CMK (cell line): ENCODE data around the gene FXYD6.
"Not testable (repeated sequence)": the region's sequence is repeated elsewhere in the genome, so short reads cannot be mapped to it uniquely, and the experiment has no call there.

Experiments
- DNase-seq: peaks from one replicate; pipeline ENCODE4 v3.0.0-alpha.2; 2010; ENCODE audit warnings: low read depth

FXYD6 gene

DNA sequence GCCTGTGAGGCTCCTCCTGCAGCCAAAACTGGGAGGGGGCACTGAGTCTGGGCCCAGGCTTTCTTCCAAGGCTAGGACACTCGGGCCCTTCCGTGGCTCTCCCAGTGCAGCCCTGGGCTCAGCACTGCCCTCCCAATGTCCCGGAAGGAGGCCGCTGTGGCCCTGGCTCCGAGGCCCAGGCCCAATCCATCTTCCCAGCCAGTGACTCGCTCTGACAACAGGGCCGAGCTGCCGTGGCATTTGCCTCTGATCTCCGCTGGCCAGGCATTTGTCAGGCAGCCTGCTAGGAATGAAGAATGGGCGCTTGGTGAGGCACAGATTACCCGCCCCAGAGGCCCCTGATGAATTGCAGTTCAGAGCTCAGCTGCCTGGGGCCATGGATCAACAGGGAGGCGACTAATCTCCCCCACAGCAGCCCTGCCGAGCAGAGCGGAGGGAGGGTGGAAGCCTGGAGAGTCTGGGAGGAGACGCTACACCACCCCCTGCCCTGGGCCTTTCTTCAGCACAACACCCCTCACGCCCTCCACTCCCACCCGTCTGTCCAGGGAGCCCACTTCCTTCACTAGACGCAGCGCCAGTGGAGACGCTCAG is 60.2 kb downstream of the FXYD6 start:
- DNase-seq: no peak

DNA sequence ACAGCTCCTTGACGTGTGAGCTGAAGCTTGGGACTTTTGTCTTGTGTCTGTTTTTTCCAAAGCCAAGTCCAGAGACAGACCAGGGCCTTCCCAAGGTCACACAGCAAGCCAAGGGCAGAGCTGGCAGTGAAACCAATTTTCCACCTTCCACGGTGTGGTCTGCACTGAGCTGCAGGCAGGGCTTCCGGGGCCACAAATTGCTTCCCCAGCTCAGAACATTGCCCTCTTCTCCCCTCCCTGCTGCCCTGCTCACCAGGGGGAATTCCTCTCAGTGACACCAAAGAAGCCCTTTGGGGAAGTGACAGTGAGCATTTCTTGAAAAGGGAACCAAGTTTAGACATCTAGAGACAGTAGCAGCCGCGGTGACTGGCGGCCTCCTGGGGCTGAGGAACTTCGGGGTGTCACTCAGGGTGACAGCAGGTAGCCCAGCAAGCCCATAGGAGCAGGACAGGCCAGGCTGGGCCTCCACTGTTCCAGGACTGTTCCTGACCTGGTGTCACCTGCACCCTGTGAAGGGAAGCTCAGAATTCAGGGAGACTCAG is 61.1 kb downstream of the FXYD6 start:
- no peak for DNase-seq

- DNase-seq: no peak
Observed at GRCh38 chr11:117814766-117815261, 61.6 kb downstream of the FXYD6 start.

DNA sequence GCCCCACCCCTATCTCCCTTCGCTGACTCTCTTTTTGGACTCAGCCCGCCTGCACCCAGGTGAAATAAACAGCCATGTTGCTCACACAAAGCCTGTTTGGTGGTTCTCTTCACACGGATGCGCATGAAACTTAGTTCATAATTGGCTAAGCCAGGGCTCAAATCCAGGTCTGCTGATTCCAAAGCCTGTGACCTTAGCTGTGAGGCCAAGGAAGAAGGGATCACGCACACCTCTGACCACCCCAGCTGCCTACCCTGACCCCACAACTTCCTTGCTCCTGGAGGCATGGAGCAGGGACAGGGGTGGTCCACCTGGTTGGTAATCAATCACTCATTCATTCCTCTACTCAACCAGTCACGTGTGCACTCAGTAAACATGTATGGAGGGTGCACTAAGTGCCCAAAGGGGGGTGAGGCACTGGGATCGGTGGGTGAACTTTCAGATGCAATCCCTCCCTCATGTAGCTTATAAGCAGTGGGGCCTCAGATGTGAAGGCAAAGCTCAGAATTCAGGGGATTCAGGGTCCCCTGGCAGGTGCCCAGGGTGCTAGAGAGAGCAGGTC is 62.2 kb downstream of the FXYD6 start:
- DNase-seq: no peak

- not testable (repeated sequence) for DNase-seq
Observed at GRCh38 chr11:117810056-117810451, 66.4 kb downstream of the FXYD6 start.

DNA sequence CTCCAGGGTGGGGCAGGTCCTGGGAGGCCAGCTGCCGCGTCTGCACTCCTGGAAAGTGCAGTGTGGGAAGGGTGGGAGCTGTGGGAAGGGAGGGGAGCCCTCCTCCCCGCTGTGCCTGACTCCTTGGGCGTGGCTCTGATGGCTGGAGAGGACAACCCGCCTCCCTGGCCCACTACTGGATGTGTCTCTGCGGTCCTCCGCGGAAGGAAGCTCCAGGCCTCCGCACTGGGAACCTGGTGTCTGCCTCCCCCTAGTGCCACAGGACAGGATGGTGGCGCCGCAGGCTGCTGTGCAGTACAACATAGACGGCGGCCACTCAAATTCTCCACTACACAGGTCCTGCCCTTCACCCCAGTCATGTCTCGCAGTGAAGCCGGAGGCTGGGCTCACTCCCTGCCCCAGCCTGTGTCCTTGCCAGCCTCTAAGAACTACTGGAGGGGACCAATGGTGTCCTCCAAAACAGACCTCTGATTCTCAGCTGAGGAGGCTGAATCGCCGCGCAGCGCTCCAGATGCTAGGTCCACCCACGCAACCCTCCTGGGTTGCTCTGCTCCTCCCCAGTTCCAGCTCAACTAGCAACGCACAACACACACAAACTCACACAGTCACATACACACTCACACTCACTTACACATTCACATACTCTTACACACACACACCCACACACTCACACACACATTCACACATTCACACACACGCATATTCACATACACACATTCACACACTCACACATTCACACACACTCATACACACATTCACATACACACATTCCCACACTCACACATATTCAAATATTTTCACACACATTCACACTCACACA is 67.0 kb downstream of the FXYD6 start:
- DNase-seq: peak; percentile 76

- DNase-seq: no peak
Observed at GRCh38 chr11:117808784-117809183, 67.7 kb downstream of the FXYD6 start.

DNA sequence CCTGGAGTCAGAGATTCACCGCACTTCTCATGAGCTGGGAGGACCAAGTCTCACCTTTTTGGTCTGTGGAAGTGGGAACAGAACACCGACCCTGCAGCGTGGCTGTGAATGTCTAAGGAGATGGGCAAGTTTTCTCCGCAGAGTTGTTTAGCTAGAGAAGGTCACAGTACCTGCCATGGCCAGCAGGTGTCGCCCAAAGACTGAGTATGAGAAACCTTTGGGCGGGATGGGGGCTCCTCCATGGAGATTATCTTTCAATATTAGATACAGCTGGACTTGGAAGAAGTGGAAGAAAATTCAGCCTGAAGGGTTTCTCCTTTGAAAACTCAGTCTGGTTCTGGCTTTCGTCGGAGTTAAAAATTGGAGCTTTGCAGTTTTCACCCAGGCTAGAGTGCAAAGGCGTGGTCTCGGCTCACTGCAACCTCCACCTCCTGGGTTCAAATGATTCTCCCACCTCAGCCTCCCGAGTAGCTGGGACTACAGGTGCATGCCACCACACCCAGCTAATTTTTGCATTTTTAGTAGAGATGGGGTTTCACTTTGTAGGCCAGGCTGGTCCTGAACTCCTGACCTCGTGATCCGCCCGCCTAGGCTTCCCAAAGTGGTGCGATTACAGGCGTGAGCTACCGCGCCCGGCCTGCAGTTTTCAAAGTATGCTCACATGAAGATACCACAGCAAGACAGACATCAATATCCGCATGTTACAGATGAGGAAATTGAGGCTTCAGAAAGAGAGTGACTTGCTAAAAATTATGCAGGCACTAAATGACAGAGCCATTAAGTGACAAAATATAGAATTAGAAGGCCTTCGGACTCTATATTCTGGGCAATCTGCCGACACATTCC is 68.8 kb downstream of the FXYD6 start:
- DNase-seq: no peak

DNA sequence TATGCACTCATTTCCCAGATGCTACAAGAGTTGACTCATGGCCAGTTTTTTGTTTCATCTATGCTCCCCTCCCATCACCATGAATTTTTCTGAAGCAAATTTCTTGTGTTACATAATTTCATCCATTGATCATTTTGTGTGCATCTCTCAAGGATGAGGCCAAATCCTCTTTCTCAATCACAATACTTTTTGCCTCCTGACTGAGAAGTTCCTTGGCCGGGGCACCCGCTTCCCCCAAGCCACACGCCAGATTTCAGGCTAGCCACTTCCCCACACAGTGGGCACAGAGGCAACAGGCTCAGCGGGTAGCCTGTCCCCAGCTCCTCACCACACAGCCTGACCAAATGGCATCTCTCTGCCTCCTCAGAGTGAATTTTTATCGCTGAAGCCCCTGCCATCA is 69.6 kb downstream of the FXYD6 start:
- DNase-seq: no peak

GRCh38 chr11:117805045-117805444 is 71.4 kb downstream of the FXYD6 start:
- no peak for DNase-seq

- DNase-seq: no peak
Observed at GRCh38 chr11:117803896-117804295, 72.6 kb downstream of the FXYD6 start.

- DNase-seq: no peak
Observed at GRCh38 chr11:117799634-117800033, 76.8 kb downstream of the FXYD6 start.

- DNase-seq: no peak
Observed at GRCh38 chr11:117796872-117797529, 79.5 kb downstream of the FXYD6 start, which contains the start of gene DSCAML1. DSCAML1 (minus strand) TSS chr11:117797216; CDS start chr11:117797079, 137 bp downstream.

DNA sequence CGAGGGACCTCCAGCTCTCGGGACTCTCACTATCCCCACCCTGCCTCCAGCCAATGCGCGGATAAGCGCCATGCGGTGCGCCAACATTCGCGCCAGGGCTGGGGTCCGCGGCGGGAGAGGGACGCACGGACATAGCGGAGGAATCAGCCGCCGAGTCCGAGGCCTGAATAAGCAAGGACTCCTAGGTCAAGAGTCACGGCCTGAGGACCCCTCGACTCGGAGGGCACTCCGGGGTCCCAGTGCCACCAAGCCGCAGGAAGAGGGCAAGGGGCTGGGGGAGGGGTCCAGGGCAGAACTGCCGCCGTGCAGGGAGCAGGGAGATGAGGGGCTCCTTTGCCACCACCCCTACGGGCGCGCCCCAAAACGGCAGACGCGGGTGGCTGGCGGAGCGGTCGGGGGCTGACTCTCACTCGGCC is 80.0 kb downstream of the FXYD6 start:
- DNase-seq: no peak

DNA sequence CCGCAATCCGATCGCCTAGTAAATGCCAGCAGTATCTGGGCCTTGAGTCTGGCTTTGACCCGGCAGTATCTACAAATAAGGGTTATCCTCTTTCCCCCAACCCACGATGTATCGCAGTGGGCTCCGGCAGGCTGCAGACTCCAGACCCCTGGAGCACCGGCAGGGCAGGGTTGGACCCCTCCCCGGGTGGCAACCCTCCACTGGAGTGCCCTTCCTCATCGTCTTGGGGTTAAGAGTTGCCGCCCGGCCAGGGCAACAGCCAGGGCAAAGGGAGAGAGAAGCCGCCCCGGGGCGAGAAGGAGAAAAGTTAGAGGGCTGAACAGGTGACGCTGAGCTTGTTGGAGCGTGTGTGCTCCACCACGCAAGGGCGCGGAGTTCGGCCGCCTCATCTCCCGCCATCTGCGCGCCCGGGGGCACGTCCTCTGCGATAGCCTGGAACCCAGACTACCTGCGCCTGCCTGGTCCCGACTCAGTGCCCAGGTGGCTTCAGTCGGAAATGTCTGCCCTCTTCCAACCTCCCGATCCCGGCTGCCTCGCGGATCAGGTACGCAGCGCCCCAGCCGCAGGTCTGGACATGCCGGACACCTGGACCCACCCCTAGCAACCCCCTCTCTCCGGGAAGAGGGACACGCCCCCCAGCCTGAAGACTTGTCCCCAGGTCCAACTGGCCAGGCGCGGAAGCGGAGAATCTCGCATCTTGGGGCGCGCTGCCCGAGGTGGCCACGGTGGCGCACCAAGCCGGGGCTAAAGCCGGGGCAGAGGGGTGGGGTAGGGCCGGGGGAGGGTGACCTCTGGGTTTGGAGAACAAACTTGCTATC is 80.6 kb downstream of the FXYD6 start:
- no peak for DNase-seq

- no peak for DNase-seq
Observed at GRCh38 chr11:117794772-117795629, 81.5 kb downstream of the FXYD6 start.

- DNase-seq: no peak
Observed at GRCh38 chr11:117794135-117794534, 82.3 kb downstream of the FXYD6 start.

DNA sequence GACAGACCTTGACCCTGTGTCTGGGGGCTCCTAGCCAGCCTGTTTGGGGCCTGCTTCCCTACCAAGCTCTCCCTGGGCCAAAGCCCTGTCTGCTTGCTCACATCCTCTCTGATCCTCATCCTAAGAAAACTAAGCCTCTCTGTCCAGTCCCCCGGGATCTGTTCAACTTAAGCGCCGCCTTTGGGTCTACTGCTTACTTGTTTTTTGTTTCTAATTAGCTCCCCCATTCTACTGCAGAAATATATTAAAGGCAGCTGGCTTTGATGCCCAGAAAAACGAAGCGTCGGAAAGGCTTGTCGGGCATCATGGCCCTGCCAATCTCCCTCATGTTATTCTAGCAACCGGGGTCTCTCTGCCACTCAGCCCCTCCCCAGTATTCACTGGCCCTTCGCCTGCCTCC is 82.9 kb downstream of the FXYD6 start:
- no peak for DNase-seq

- DNase-seq: no peak
Observed at GRCh38 chr11:117792992-117793391, 83.5 kb downstream of the FXYD6 start.
